Mesendoderm (in vitro differentiated cells): ENCODE data around the gene CHMP2A.

ENCODE experiments used
- DNase-seq: peaks from one replicate; pipeline ENCODE4 v3.0.0; 2013
- H2AK5ac ChIP-seq: 2 replicates; pipeline ENCODE4 v1.6.1; 2013; ENCODE audit warnings: low read length, inconsistent platforms
- H2BK120ac ChIP-seq: 2 replicates; pipeline ENCODE4 v1.6.1; 2013; ENCODE audit warnings: low read depth, mild to moderate bottlenecking, low read length, moderate library complexity, mixed read lengths
- H2BK15ac ChIP-seq: replicated peaks from 2 replicates; pipeline ENCODE4 v1.6.1; 2013; ENCODE audit warnings: low read depth, mild to moderate bottlenecking, moderate library complexity
- H2BK5ac ChIP-seq: 2 replicates; pipeline ENCODE4 v1.6.1; 2013; ENCODE audit warnings: low read length, inconsistent platforms
- H3K18ac ChIP-seq: 2 replicates; pipeline ENCODE4 v1.6.1; 2013; ENCODE audit warnings: mild to moderate bottlenecking, low read length, mixed read lengths
- H3K23ac ChIP-seq: one replicate; pipeline ENCODE4 v1.6.1; 2013; ENCODE audit warnings: low read length
- H3K27ac ChIP-seq: 2 replicates; pipeline ENCODE4 v1.5.1; 2013; ENCODE audit warnings: low read depth, mild to moderate bottlenecking, inconsistent platforms, low read length, moderate library complexity
- H3K27me3 ChIP-seq: 2 replicates; pipeline ENCODE4 v1.6.1; 2013; ENCODE audit warnings: low read length, control low read depth, mild to moderate bottlenecking, inconsistent platforms; ENCODE audit not compliant: insufficient read depth, poor library complexity
- H3K36me3 ChIP-seq: 2 replicates; pipeline ENCODE4 v1.6.1; 2013; ENCODE audit warnings: low read length, inconsistent platforms; ENCODE audit not compliant: control insufficient read depth, insufficient read depth
- H3K4ac ChIP-seq: one replicate; pipeline ENCODE4 v1.6.1; 2013; ENCODE audit warnings: low read depth, mild to moderate bottlenecking, low read length, moderate library complexity
- H3K4me1 ChIP-seq: 2 replicates; pipeline ENCODE4 v1.6.1; 2013; ENCODE audit warnings: low read depth, low read length, inconsistent platforms; ENCODE audit not compliant: control insufficient read depth
- H3K4me2 ChIP-seq: 2 replicates; pipeline ENCODE4 v1.6.1; 2013; ENCODE audit warnings: low read length
- H3K4me3 ChIP-seq: 2 replicates; pipeline ENCODE4 v1.5.1; 2013; ENCODE audit warnings: mild to moderate bottlenecking, low read length
- H3K56ac ChIP-seq: one replicate; pipeline ENCODE4 v1.6.1; 2013; ENCODE audit warnings: low read length
- H3K79me1 ChIP-seq: 2 replicates; pipeline ENCODE4 v1.6.1; 2013; ENCODE audit warnings: low read length, inconsistent platforms
- H3K79me2 ChIP-seq: 2 replicates; pipeline ENCODE4 v1.6.1; 2013; ENCODE audit warnings: mild to moderate bottlenecking, low read length; ENCODE audit not compliant: control insufficient read depth, insufficient read depth
- H3K9ac ChIP-seq: 2 replicates; pipeline ENCODE4 v1.6.1; 2013; ENCODE audit warnings: low read length, inconsistent platforms
- H4K5ac ChIP-seq: one replicate; pipeline ENCODE4 v1.6.1; 2013; ENCODE audit warnings: low read length
- H4K8ac ChIP-seq: one replicate; pipeline ENCODE4 v1.6.1; 2013; ENCODE audit warnings: low read depth, mild to moderate bottlenecking, control low read depth, low read length, moderate library complexity
- WGBS: extraction: QIAGEN DNeasy Blood & Tissue Kit; methylation state at CpG from one replicate; pipeline ENCODE4 v1.1.7; 2013; ENCODE audit warnings: low lambda C conversion rate, missing lambda C conversion rate; ENCODE audit not compliant: insufficient coverage; ENCODE audit errors: extremely low coverage; 5-methylcytosine and 5-hydroxymethylcytosine counted together

The CHMP2A gene

GRCh38 chr19:58514564-58515022, 40.3 kb downstream of the CHMP2A start:
- no peak overlapping the region for H3K27ac ChIP-seq

GRCh38 chr19:58513694-58514563, 41.0 kb downstream of the CHMP2A start:
- H3K79me2 ChIP-seq: peaks cover 18% of the 10 kb centered on the region
- no peaks in the 10 kb centered on the region for H3K27me3 ChIP-seq
- H3K23ac ChIP-seq: no peak overlapping the region
- no peak overlapping the region for H3K18ac ChIP-seq
- no peak overlapping the region for H2BK120ac ChIP-seq
- H3K4ac ChIP-seq: peak overlapping the region; percentile 28
- H3K56ac ChIP-seq: peak overlapping the region; percentile 94
- no peak overlapping the region for H3K27ac ChIP-seq
- H3K36me3 ChIP-seq: peaks cover 5% of the 10 kb centered on the region
- H4K8ac ChIP-seq: no peak overlapping the region
- H3K4me1 ChIP-seq: peaks cover 11% of the 10 kb centered on the region
- H4K5ac ChIP-seq: peak overlapping the region; percentile 1
- peak overlapping the region; percentile 88 for H3K4me2 ChIP-seq
- peak overlapping the region; percentile 92 for H3K9ac ChIP-seq
- peak overlapping the region; percentile 56 for H2BK5ac ChIP-seq
- H2BK15ac ChIP-seq: no peak overlapping the region
- DNase-seq: peak; percentile 96
- WGBS: no CpG with 5 or more reads among the region's 66 CpGs
- H2AK5ac ChIP-seq: peak overlapping the region; percentile 99
- peaks cover 21% of the 10 kb centered on the region for H3K79me1 ChIP-seq
- peak overlapping the region; percentile 47 for H3K4me3 ChIP-seq

More at GRCh38 chr19:58514564-58515022, 40.3 kb downstream of the CHMP2A start:
- no peak overlapping the region for H2BK15ac ChIP-seq
- H3K79me1 ChIP-seq: peaks cover 21% of the 10 kb centered on the region
- H2BK120ac ChIP-seq: no peak overlapping the region
- H3K4ac ChIP-seq: no peak overlapping the region
- H3K4me3 ChIP-seq: peak overlapping the region; percentile 47
- peak overlapping the region; percentile 99 for H2AK5ac ChIP-seq
- H3K27me3 ChIP-seq: no peaks in the 10 kb centered on the region
- H3K56ac ChIP-seq: peak overlapping the region; percentile 94
- H4K5ac ChIP-seq: peak overlapping the region; percentile 1
- no CpG with 5 or more reads among the region's 3 CpGs for WGBS
- H4K8ac ChIP-seq: no peak overlapping the region
- peaks cover 11% of the 10 kb centered on the region for H3K4me1 ChIP-seq
- H3K79me2 ChIP-seq: peaks cover 18% of the 10 kb centered on the region
- DNase-seq: no peak
- H3K36me3 ChIP-seq: peaks cover 5% of the 10 kb centered on the region
- H3K4me2 ChIP-seq: peak overlapping the region; percentile 88
- H3K23ac ChIP-seq: no peak overlapping the region
- peak overlapping the region; percentile 92 for H3K9ac ChIP-seq
- peak overlapping the region; percentile 56 for H2BK5ac ChIP-seq
- no peak overlapping the region for H3K18ac ChIP-seq

DNA sequence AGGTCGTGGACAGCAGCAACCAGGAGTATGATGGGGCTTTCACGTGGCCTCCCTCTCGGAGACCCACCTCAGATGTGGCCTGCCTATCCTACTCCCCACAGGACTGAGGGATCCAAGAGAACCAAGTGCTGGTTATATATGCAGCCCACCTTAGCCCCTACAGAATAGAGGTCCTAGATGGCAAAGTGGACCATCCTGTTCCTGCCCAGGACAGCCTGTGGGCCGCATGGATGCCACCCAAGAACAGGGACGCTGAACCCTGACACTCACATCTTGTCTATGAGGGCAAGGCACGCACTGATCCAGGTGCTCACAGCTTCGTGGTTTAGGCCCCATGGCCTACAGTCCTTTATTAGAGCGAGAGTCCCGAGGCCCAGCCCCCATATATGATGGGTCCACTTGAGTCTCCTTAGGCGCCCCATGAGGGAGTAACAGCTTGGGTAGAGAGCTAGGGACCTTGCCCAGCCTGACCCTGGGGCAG, 41.7 kb downstream of the CHMP2A start:
- Histone ChIP-seq H3K4me3 (no peak overlapping the region), H3K79me1 (peaks cover 16% of the 10 kb centered on the region), H3K18ac (no peak overlapping the region), H3K23ac (peak overlapping the region; percentile 92), H4K5ac (no peak overlapping the region), H3K4ac (peak overlapping the region; percentile 28), H3K4me2 (no peak overlapping the region), H2AK5ac (no peak overlapping the region), H2BK5ac (no peak overlapping the region), H3K4me1 (peaks cover 6% of the 10 kb centered on the region), H3K27me3 (no peaks in the 10 kb centered on the region), H4K8ac (no peak overlapping the region), H2BK120ac (no peak overlapping the region), H3K56ac (peak overlapping the region; percentile 71), H3K27ac (no peak overlapping the region), H3K79me2 (peaks cover 11% of the 10 kb centered on the region), H3K9ac (peak overlapping the region; percentile 75), H3K36me3 (peaks cover 5% of the 10 kb centered on the region), H2BK15ac (no peak overlapping the region)
- no CpG with 5 or more reads among the region's 10 CpGs for WGBS
- no peak for DNase-seq

- no peak within 1 kb of the TSS for H4K8ac ChIP-seq
- peaks cover 9% of the 10 kb centered on the region for H3K79me1 ChIP-seq
- H3K79me2 ChIP-seq: peaks cover 3% of the 10 kb centered on the region
- no peak within 1 kb of the TSS for H3K4me2 ChIP-seq
- no peak within 1 kb of the TSS for H3K18ac ChIP-seq
- peak within 1 kb of the TSS; percentile 26 for H3K56ac ChIP-seq
- H2AK5ac ChIP-seq: no peak within 1 kb of the TSS
- no CpG with 5 or more reads among the region's 25 CpGs for WGBS
- H3K4ac ChIP-seq: no peak within 1 kb of the TSS
- H4K5ac ChIP-seq: no peak within 1 kb of the TSS
- H3K36me3 ChIP-seq: peaks cover 3% of the 10 kb centered on the region
- no peak within 1 kb of the TSS for H2BK15ac ChIP-seq
- no peak within 1 kb of the TSS for H3K9ac ChIP-seq
- no peaks in the 10 kb centered on the region for H3K27me3 ChIP-seq
- H2BK120ac ChIP-seq: no peak within 1 kb of the TSS
- H2BK5ac ChIP-seq: no peak within 1 kb of the TSS
- no peak within 1 kb of the TSS for H3K27ac ChIP-seq
- H3K23ac ChIP-seq: no peak within 1 kb of the TSS
- peaks cover 3% of the 10 kb centered on the region for H3K4me1 ChIP-seq
- no peak for DNase-seq
- no peak within 1 kb of the TSS for H3K4me3 ChIP-seq
Observed at GRCh38 chr19:58511353-58512208, 43.3 kb downstream of the CHMP2A start, which contains the start of gene SLC27A5. TSS of gene SLC27A5 (minus strand) at chr19:58511992. CDS start at chr19:58511955, 37 bp downstream.

DNA sequence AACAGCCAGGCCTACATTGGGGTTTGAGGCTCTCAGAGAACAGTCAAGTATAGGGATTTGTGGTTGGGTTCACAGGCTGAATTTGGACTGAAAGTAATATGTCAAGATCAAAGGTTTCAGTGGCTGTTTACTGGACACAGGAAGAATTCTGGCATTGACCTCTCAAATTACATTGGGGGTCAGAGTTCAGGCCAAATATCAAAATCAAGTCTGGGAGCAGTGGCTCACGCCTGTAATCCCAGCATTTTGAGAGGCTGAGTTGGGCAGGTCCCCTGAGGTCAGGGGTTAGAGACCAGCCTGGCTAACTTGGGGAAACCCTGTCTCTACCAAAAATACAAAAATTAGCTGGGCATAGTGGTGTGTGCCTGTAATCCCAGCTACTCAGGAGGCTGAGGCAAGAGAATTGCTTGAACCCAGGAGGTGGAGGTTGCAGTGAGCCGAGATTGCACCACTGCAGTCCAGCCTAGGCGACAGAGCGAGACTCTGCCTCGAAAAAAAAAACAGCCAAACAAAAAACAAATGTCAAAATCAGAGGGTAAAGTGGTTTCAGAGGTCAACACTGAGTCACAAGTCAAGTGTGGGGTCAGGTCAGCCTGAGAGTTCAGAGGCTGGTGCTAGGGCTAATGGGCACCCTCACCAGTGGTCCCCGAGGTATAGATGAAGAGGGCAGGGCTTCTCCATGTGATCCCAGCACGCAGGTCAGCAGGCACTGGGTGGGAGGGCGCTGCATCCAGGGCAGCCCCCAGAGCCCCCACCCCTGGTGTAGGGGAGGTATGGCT, 44.6 kb downstream of the CHMP2A start:
- Histone ChIP-seq H2BK120ac (no peak overlapping the region), H3K27ac (no peak overlapping the region), H3K9ac (no peak overlapping the region), H3K18ac (no peak overlapping the region), H3K36me3 (no peaks in the 10 kb centered on the region), H3K79me2 (peaks cover 3% of the 10 kb centered on the region), H3K4ac (no peak overlapping the region), H3K4me1 (peaks cover 3% of the 10 kb centered on the region), H4K8ac (no peak overlapping the region), H3K27me3 (no peaks in the 10 kb centered on the region), H2AK5ac (no peak overlapping the region), H3K56ac (no peak overlapping the region), H3K23ac (no peak overlapping the region), H3K79me1 (peaks cover 3% of the 10 kb centered on the region), H2BK15ac (no peak overlapping the region), H3K4me2 (no peak overlapping the region), H4K5ac (no peak overlapping the region), H3K4me3 (no peak overlapping the region), H2BK5ac (no peak overlapping the region)
- no CpG with 5 or more reads among the region's 8 CpGs for whole genome bisulfite sequencing
- no peak for DNase-seq
